Measurements from ENCODE around the gene TMEM117. TPM values are rescaled to one million over a fixed set of nuclear protein-coding genes. Genes with fewer than 3 reads are reported as not detected.

TMEM117 gene
- total and polyA plus RNA-seq, 8 donors: 1.9 to 52.5 (median 8.0) TPM

DNA sequence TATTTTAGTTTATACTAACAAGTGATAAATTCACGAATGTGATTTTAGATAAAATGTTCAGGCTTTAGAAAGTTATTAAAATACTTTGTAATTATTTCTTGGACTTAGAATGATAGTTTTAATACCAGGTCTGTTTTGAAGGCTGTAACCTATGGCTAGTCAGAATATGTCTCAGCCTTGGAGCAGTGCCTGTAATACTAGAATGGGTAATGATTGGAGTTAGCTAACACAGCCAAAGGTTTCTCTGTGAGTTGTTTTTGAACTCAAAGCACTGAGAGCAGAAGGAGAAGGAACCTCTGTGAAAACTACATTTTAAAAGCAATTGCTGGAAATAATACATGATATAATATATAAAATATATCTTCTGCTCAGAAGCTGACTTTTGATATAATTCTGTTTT, 110.1 kb downstream of the TMEM117 start:
- no peaks in the 10 kb centered on the region for H3K27me3 ChIP-seq
- DNase-seq: no peak
- no peak overlapping the region for H3K4me3 ChIP-seq
- intact Hi-C loops (cut with DNase I; ENCODE audit: low total_unique reads): no loop called here
- no peaks in the 10 kb centered on the region for H3K4me1 ChIP-seq
- 71 to 89% (median 77%) methylated on average over 1 of the region's 1 CpG for WGBS, 5 donors
- no peak for TF ChIP-seq POLR2AphosphoS5 (IDR thresholded peaks at IDR 0.05)
- TF ChIP-seq EP300 (IDR thresholded peaks at IDR 0.05): no peak
- TF ChIP-seq POLR2A (IDR thresholded peaks at IDR 0.05): no peak
- TF ChIP-seq, protein P1, sequence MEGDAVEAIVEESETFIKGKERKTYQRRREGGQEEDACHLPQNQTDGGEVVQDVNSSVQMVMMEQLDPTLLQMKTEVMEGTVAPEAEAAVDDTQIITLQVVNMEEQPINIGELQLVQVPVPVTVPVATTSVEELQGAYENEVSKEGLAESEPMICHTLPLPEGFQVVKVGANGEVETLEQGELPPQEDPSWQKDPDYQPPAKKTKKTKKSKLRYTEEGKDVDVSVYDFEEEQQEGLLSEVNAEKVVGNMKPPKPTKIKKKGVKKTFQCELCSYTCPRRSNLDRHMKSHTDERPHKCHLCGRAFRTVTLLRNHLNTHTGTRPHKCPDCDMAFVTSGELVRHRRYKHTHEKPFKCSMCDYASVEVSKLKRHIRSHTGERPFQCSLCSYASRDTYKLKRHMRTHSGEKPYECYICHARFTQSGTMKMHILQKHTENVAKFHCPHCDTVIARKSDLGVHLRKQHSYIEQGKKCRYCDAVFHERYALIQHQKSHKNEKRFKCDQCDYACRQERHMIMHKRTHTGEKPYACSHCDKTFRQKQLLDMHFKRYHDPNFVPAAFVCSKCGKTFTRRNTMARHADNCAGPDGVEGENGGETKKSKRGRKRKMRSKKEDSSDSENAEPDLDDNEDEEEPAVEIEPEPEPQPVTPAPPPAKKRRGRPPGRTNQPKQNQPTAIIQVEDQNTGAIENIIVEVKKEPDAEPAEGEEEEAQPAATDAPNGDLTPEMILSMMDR (IDR thresholded peaks at IDR 0.05): no peak
- peaks cover 0 to 16% (median 13%) of the 10 kb centered on the region in 4 donors for H3K36me3 ChIP-seq
- H3K27ac ChIP-seq: no peak overlapping the region
- H3K9me3 ChIP-seq: no peaks in the 10 kb centered on the region

GRCh38 chr12:43951286-43951685, 115.4 kb downstream of the TMEM117 start:
- no peak for DNase-seq
- Histone ChIP-seq H3K4me3 (no peak overlapping the region), H3K27ac (no peak overlapping the region), H3K9me3 (no peaks in the 10 kb centered on the region), H3K4me1 (no peaks in the 10 kb centered on the region), H3K36me3 (peaks cover 0 to 14% (median 9%) of the 10 kb centered on the region in 4 donors), H3K27me3 (no peaks in the 10 kb centered on the region)
- TF ChIP-seq EP300 (IDR thresholded peaks at IDR 0.05) (no peak), POLR2AphosphoS5 (IDR thresholded peaks at IDR 0.05) (no peak), POLR2A (IDR thresholded peaks at IDR 0.05) (no peak)
- TF ChIP-seq, protein P1 (IDR thresholded peaks at IDR 0.05): no peak
- intact Hi-C loops (cut with DNase I; ENCODE audit: low total_unique reads): no loop called here
- 88 to 92% (median 89%) methylated on average over 4 to 6 of the region's 6 CpGs for WGBS, 5 donors

DNA sequence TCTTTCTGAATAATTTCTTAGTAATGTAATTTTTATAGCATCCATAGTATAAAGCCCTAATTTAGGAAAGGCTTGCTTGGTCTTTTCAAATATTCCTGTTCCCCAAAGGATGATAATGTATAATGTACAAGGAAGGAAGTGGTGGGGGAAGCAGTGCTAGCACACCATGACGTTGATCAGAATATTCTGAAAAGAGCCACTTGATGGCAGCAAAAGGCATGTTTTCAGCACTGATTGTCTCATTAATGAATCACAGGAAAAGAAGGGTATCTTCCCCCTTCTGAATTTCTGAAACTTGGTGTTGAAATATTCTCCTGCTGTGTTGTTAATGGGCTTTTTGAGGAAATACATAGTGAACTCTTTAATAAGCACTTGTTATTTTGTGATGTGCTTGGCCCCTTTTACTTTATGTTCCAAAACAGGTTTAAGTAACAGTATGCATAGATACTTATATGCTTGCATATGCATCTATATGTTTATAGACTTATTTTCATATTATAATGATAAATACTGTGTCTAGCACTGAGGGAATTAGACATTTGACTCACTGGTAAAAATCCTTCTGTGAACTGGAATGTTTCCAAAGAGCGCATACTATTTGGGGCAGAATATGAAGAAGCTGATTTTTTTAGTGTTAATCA, 122.0 kb downstream of the TMEM117 start:
- 47 to 51% (median 49%) methylated on average over 2 of the region's 2 CpGs for WGBS, 5 donors
- Histone ChIP-seq H3K27me3 (no peaks in the 10 kb centered on the region), H3K9me3 (no peaks in the 10 kb centered on the region), H3K36me3 (no peaks in the 10 kb centered on the region), H3K4me3 (no peak overlapping the region), H3K4me1 (no peaks in the 10 kb centered on the region), H3K27ac (no peak overlapping the region)
- DNase-seq: peak in 1 of 2 donors; percentile 80
- intact Hi-C loops (cut with DNase I; ENCODE audit: low total_unique reads): no loop called here
- TF ChIP-seq, protein P1 (IDR thresholded peaks at IDR 0.05): peak in 2 of 7 experiments; percentile 8 to 25
- no peak for TF ChIP-seq POLR2AphosphoS5 (IDR thresholded peaks at IDR 0.05)
- TF ChIP-seq EP300 (IDR thresholded peaks at IDR 0.05): no peak
- TF ChIP-seq POLR2A (IDR thresholded peaks at IDR 0.05): no peak

GRCh38 chr12:43964033-43964432, 128.2 kb downstream of the TMEM117 start:
- Histone ChIP-seq H3K27ac (no peak overlapping the region), H3K27me3 (no peaks in the 10 kb centered on the region), H3K36me3 (peaks cover 0 to 4% (median 0%) of the 10 kb centered on the region in 4 donors), H3K9me3 (no peaks in the 10 kb centered on the region), H3K4me1 (no peaks in the 10 kb centered on the region), H3K4me3 (no peak overlapping the region)
- TF ChIP-seq POLR2A (IDR thresholded peaks at IDR 0.05) (no peak), EP300 (IDR thresholded peaks at IDR 0.05) (no peak), POLR2AphosphoS5 (IDR thresholded peaks at IDR 0.05) (no peak)
- TF ChIP-seq, protein P1 (IDR thresholded peaks at IDR 0.05): no peak
- WGBS, 5 donors: 79 to 94% (median 89%) methylated on average over 2 of the region's 2 CpGs
- no peak for DNase-seq
- intact Hi-C loops (cut with DNase I; ENCODE audit: low total_unique reads): no loop called here

Data from stomach (tissue), 9 donors.